ENCODE data around the gene LPGAT1. TPM values are rescaled to one million over a fixed set of nuclear protein-coding genes. Genes with fewer than 3 reads are reported as not detected.
"Not testable (repeated sequence)": the region's sequence is repeated elsewhere in the genome, so short reads cannot be mapped to it uniquely, and the experiment has no call there.

LPGAT1 gene
- polyA plus RNA-seq, 2 of the 4 experiments (the other 2 are of a cell fraction), result 32.3 to 48.0 TPM

- H3K4me2 ChIP-seq; DNase-seq (ENCODE audit: low read depth in 1 of 2, low spot score in 1 of 2); H3K9me3 ChIP-seq; FAIRE-seq; CTCF ChIA-PET; ATAC-seq; H3K4me1 ChIP-seq; H3K4me3 ChIP-seq; H3K27ac ChIP-seq; POLR2A ChIA-PET: not testable (repeated sequence)
- peak; percentile 59 for TF ChIP-seq MAFK (IDR thresholded peaks at IDR 0.05; ENCODE audit: partially characterized antibody)
- WGBS (ENCODE audit: missing lambda C conversion rate), result 83% methylated on average over 3 of the region's 3 CpGs
Measured at GRCh38 chr1:211873731-211874130, 43.2 kb upstream of the LPGAT1 start.

DNA sequence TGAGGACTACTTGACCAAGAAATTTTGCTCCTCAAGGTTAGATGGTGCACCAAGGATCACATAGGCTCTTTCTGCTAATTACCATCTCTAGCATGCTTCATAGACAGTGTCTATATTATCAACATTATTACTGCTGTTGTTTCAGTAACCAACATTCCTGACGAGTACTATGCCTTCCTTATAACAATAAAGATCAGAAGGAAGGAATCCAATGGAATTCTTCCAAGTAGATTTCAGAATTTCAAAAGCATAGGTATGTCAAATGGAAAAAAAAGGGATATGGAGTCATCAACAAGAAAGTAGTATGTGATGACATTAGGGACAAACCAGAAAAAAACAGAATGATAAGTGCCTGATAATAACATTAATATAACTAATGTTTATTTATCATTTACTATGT is 39.6 kb upstream of the LPGAT1 start:
- no peak overlapping the region for H3K27ac ChIP-seq
- ChIA-PET CTCF (no interaction called here), POLR2A (no interaction called here)
- ATAC-seq, result no peak
- H3K4me1 ChIP-seq, result no peaks in the 10 kb centered on the region
- no peak overlapping the region for H3K4me3 ChIP-seq
- H3K4me2 ChIP-seq, result no peak overlapping the region
- no peak for FAIRE-seq
- no peak for DNase-seq (ENCODE audit: low read depth in 1 of 2, low spot score in 1 of 2)
- no peak for TF ChIP-seq MAZ (IDR thresholded peaks at IDR 0.05; ENCODE audit: borderline replicate concordance, low read depth, low read length)
- no peak for TF ChIP-seq ZFP36 (IDR thresholded peaks at IDR 0.05; ENCODE audit: borderline replicate concordance, partially characterized antibody)
- TF ChIP-seq KDM1A (IDR thresholded peaks at IDR 0.05; ENCODE audit: low read depth), result no peak
- TF ChIP-seq ZNF302 (CRISPR knock-in tag; IDR thresholded peaks at IDR 0.05), result no peak
- no peak for TF ChIP-seq HEYL (CRISPR knock-in tag; IDR thresholded peaks at IDR 0.05)
- no peak for TF ChIP-seq NPAS2 (CRISPR knock-in tag; IDR thresholded peaks at IDR 0.05; ENCODE audit: borderline replicate concordance)
- TF ChIP-seq RFX5 (IDR thresholded peaks at IDR 0.05), result no peak
- TF ChIP-seq FOXS1 (CRISPR knock-in tag; IDR thresholded peaks at IDR 0.05), result no peak
- no peak for TF ChIP-seq EHF (CRISPR knock-in tag; IDR thresholded peaks at IDR 0.05)
- WGBS (ENCODE audit: missing lambda C conversion rate), result 77% methylated on average over 1 of the region's 1 CpG
- H3K9me3 ChIP-seq, result 0 out of 3 replicates have a peak, but pooled peaks cover 4% of the 10 kb centered on the region

GRCh38 chr1:211865180-211865579 is 34.6 kb upstream of the LPGAT1 start:
- WGBS (ENCODE audit: missing lambda C conversion rate), result 94% methylated on average over 2 of the region's 2 CpGs
- FAIRE-seq, result no peak
- ChIA-PET CTCF (interaction anchor here (1.3 kb wide), 1 partner anchor 14 kb away, joined by 4 read pairs; no protein-coding TSS in a partner anchor), POLR2A (no interaction called here)
- Histone ChIP-seq H3K4me2 (no peak overlapping the region), H3K9me3 (peaks cover 8% of the 10 kb centered on the region; the same call in 2 of the 3 replicates), H3K4me3 (no peak overlapping the region), H3K4me1 (no peaks in the 10 kb centered on the region), H3K27ac (no peak overlapping the region)
- DNase-seq (ENCODE audit: low read depth in 1 of 2, low spot score in 1 of 2), result no peak
- no peak for ATAC-seq
- TF ChIP-seq HMGXB4 (CRISPR knock-in tag; IDR thresholded peaks at IDR 0.05; ENCODE audit: borderline replicate concordance) (no peak), CEBPB (IDR thresholded peaks at IDR 0.05) (no peak), CBX8 (IDR thresholded peaks at IDR 0.05) (no peak), CHD2 (IDR thresholded peaks at IDR 0.05; ENCODE audit: low read length, partially characterized antibody) (no peak), USF2 (IDR thresholded peaks at IDR 0.05) (no peak), SMC3 (IDR thresholded peaks at IDR 0.05) (no peak)
- TF ChIP-seq, protein P1, sequence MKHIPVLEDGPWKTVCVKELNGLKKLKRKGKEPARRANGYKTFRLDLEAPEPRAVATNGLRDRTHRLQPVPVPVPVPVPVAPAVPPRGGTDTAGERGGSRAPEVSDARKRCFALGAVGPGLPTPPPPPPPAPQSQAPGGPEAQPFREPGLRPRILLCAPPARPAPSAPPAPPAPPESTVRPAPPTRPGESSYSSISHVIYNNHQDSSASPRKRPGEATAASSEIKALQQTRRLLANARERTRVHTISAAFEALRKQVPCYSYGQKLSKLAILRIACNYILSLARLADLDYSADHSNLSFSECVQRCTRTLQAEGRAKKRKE (CRISPR knock-in tag; IDR thresholded peaks at IDR 0.05; ENCODE audit: low read depth), result no peak

GRCh38 chr1:211859405-211859804 is 28.8 kb upstream of the LPGAT1 start:
- TF ChIP-seq TFCP2L1 (CRISPR knock-in tag; IDR thresholded peaks at IDR 0.05) (no peak), BHLHE40 (IDR thresholded peaks at IDR 0.05; ENCODE audit: low read depth, low read length) (no peak)
- no peak overlapping the region for H3K4me3 ChIP-seq
- 20% methylated on average over 3 of the region's 3 CpGs for WGBS (ENCODE audit: missing lambda C conversion rate)
- no peak for FAIRE-seq
- no peak for DNase-seq (ENCODE audit: low read depth in 1 of 2, low spot score in 1 of 2)
- ChIA-PET CTCF (no interaction called here), POLR2A (no interaction called here)
- H3K4me2 ChIP-seq, result no peak overlapping the region
- no peak overlapping the region for H3K27ac ChIP-seq
- no peak for ATAC-seq
- peaks cover 18% of the 10 kb centered on the region for H3K9me3 ChIP-seq
- H3K4me1 ChIP-seq, result no peaks in the 10 kb centered on the region
